Measurements from ENCODE around the gene FGFR3. TPM values are rescaled to one million over a fixed set of nuclear protein-coding genes. Genes with fewer than 3 reads are reported as not detected.
A peak's percentile ranks its signal among the peaks of the same experiment; 100 is the strongest.

FGFR3 gene
- total and polyA plus RNA-seq, 2 of the 8 experiments (the other 6 are each of a cell fraction or from before 2014, with no cell fraction given), result 9.0 to 19.5 TPM

GRCh38 chr4:1784395-1784788 is 8.7 kb upstream of the FGFR3 start:
- DNase-seq (ENCODE audit: low read depth in 1 of 2, low spot score in 2 of 2) (no peak), FAIRE-seq (no peak)
- H3K23ac ChIP-seq (ENCODE audit: insufficient read length), result no peak overlapping the region
- ChIA-PET POLR2A (ENCODE audit: partially characterized antibody) (interaction anchor here (1.0 to 17.2 kb wide), 8 partner anchors 7 to 61 kb away, joined by 3 to 170 read pairs (median 5); partner anchors contain the start of gene FGFR3), CTCF (ENCODE audit: partially characterized antibody) (interaction anchor here (52.9 to 71.2 kb wide), 2 partner anchors 5 to 19 kb away, joined by 2507 read pairs; partner anchors contain the start of gene FGFR3)
- H3K9me3 ChIP-seq (ENCODE audit: insufficient read depth in 2 of 2, low read depth in 1 of 2, low read length in 1 of 2), result no peaks in the 10 kb centered on the region
- 88% methylated on average over 10 of the region's 10 CpGs; no CpG with 5 or more reads in 1 of the 2 experiments for WGBS, 2 experiments (ENCODE audit: extremely low coverage in 1 of 2, insufficient coverage in 1 of 2, insufficient read length in 1 of 2, insufficient replicate concordance in 2 of 2, low coverage in 1 of 2, low lambda C conversion rate in 2 of 2, missing lambda C conversion rate in 1 of 2)
- H4K8ac ChIP-seq (ENCODE audit: extremely low read depth, insufficient read depth, low read length), result peak overlapping the region; percentile 68
- H3K4ac ChIP-seq (replicated peaks; ENCODE audit: insufficient read length, low read depth, low read length), result no peak overlapping the region
- H2AK5ac ChIP-seq (ENCODE audit: low read depth, low read length), result 0 out of 2 replicates have a peak overlapping the region, but pooled peaks have one; percentile 57
- no peaks in the 10 kb centered on the region for H3K36me3 ChIP-seq (ENCODE audit: control insufficient read depth in 2 of 4, insufficient read depth in 4 of 4, low read length in 3 of 4)
- no peak overlapping the region for H3K4me3 ChIP-seq (ENCODE audit: extremely low read depth in 1 of 4, insufficient read depth in 2 of 4, low read depth in 3 of 4, low read length in 4 of 4)
- peak overlapping the region; percentile 88; the same call in 1 of the 2 replicates for H2BK15ac ChIP-seq (ENCODE audit: low read length)
- H4K5ac ChIP-seq (ENCODE audit: insufficient read length, low read depth, low read length), result no peak overlapping the region
- no peaks in the 10 kb centered on the region for H4K20me1 ChIP-seq (replicated peaks in 1 of 2; ENCODE audit: control insufficient read depth in 1 of 2, insufficient read depth in 2 of 2, low read length in 2 of 2)
- no peak overlapping the region for H3K9ac ChIP-seq (replicated peaks in 1 of 4; ENCODE audit: extremely low read depth in 1 of 4, low read depth in 3 of 4, low read length in 3 of 4)
- H3K4me2 ChIP-seq (ENCODE audit: insufficient read depth in 1 of 2, low read depth in 2 of 2, low read length in 2 of 2), result no peak overlapping the region
- H3K56ac ChIP-seq (replicated peaks; ENCODE audit: insufficient read length, low read depth, low read length), result no peak overlapping the region
- H3K79me1 ChIP-seq (ENCODE audit: low read depth, low read length), result no peaks in the 10 kb centered on the region
- no peak overlapping the region for H3K14ac ChIP-seq (ENCODE audit: insufficient read length)
- H4K91ac ChIP-seq (replicated peaks; ENCODE audit: insufficient read length, low read length), result no peak overlapping the region
- H2BK5ac ChIP-seq (ENCODE audit: low read depth, low read length), result 0 out of 2 replicates have a peak overlapping the region, but pooled peaks have one; percentile 15
- H2BK12ac ChIP-seq (ENCODE audit: low read depth, low read length), result peak overlapping the region; percentile 80; the same call in 1 of the 2 replicates
- H2AFZ ChIP-seq (ENCODE audit: low read length), result no peak overlapping the region
- no peak overlapping the region for H3K27ac ChIP-seq (ENCODE audit: low read depth, low read length)
- H3K79me2 ChIP-seq (ENCODE audit: control insufficient read depth in 1 of 2, insufficient read depth in 2 of 2, low read length in 2 of 2), result no peaks in the 10 kb centered on the region
- no peak overlapping the region for H3K18ac ChIP-seq (ENCODE audit: extremely low read depth, low read length)
- no peaks in the 10 kb centered on the region for H3K23me2 ChIP-seq (ENCODE audit: low read depth, low read length)
- H3K27me3 ChIP-seq (replicated peaks in 1 of 4; ENCODE audit: control insufficient read depth in 3 of 4, extremely low read depth in 1 of 4, insufficient read depth in 3 of 4, low read length in 3 of 4), result peaks cover 0 to 2% (median 0%) of the 10 kb centered on the region in 4 experiments; a peak in 1 of 7 replicates
- H2BK20ac ChIP-seq (ENCODE audit: low read length), result no peak overlapping the region
- H3K4me1 ChIP-seq (replicated peaks in 1 of 4; ENCODE audit: control insufficient read depth in 3 of 4, insufficient read depth in 4 of 4, low read length in 3 of 4), result peaks cover 0 to 8% (median 6%) of the 10 kb centered on the region in 4 experiments; a peak in 4 of 7 replicates
- no peak overlapping the region for H2BK120ac ChIP-seq (replicated peaks; ENCODE audit: low read depth, low read length)
- no peak for TF ChIP-seq KDM4A (IDR thresholded peaks at IDR 0.05; ENCODE audit: low read depth, low read length, severe bottlenecking)
- no peak for TF ChIP-seq TEAD4 (IDR thresholded peaks at IDR 0.05; ENCODE audit: low read depth, low read length)
- no peak for TF ChIP-seq YY1 (IDR thresholded peaks at IDR 0.05; ENCODE audit: low read depth, low read length)
- no peak for TF ChIP-seq CTBP2 (IDR thresholded peaks at IDR 0.05; ENCODE audit: borderline replicate concordance, insufficient read depth, insufficient read length, low read length)
- no peak for TF ChIP-seq SIN3A (conservative IDR thresholded peaks at IDR 0.05 in 1 of 2, IDR thresholded peaks at IDR 0.05 in 1 of 2; ENCODE audit: low read depth in 1 of 2, low read length in 2 of 2)
- no peak for TF ChIP-seq SIX5 (IDR thresholded peaks at IDR 0.05; ENCODE audit: low read depth, low read length)
- TF ChIP-seq MAFK (IDR thresholded peaks at IDR 0.05; ENCODE audit: low read depth, low read length), result no peak
- TF ChIP-seq TAF1 (IDR thresholded peaks at IDR 0.05; ENCODE audit: low read depth, low read length), result no peak
- TF ChIP-seq RBBP5 (IDR thresholded peaks at IDR 0.05; ENCODE audit: borderline replicate concordance, low read depth, low read length), result no peak
- no peak for TF ChIP-seq NRF1 (IDR thresholded peaks at IDR 0.05; ENCODE audit: low read depth, low read length)
- no peak for TF ChIP-seq BCL11A (IDR thresholded peaks at IDR 0.05; ENCODE audit: low read depth in 2 of 2, low read length in 2 of 2)
- no peak for TF ChIP-seq ATF2 (IDR thresholded peaks at IDR 0.05; ENCODE audit: low read length)

All from H1 (cell line).